ENCODE measurements around the gene PIK3R2.

DNA sequence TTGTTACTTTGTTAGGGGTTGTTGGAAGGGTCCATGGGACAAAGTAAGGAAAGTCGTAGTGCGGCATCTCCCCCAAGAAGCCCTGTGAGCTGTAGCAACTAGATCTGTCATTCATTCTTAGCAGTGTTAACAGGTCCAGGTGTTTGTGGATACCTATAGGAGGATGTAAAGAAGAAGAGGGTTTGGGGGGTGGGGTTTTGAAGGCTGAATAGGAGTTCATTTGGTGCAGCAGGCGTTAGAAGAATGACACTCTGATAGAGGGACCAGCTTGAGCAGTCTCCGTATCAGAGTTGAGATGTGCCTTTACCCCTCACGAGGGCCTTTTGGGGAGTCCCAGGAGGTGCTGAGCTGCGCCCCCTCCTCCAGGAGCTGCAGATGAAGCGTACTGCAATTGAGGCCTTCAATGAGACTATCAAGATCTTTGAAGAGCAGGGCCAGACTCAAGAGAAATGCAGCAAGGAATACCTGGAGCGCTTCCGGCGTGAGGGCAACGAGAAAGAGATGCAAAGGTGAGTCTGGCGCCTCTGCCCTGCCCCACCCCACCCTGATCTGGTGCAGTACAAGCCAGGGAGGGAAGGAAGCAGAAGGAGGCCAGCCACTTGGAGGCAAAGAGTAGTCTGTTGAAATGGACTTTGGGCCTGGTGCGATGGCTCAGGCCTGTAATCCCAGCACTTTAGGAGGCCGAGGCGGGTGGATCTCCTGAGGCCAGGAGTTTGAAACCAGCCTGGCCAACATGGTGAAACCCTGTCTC is 13.0 kb downstream of the PIK3R2 start:
- TF ChIP-seq TAF1 (IDR thresholded peaks at IDR 0.05; ENCODE audit: low read depth) (no peak), CREB1 (IDR thresholded peaks at IDR 0.05; ENCODE audit: low read depth) (no peak)
